Measurements from ENCODE around the gene TMEM120B. TPM values are rescaled to one million over a fixed set of nuclear protein-coding genes. Genes with fewer than 3 reads are reported as not detected.

Gene TMEM120B
- total and polyA plus RNA-seq, 2 experiments from 2014 or later, result 4.7 to 10.7 TPM

- no peaks in the 10 kb centered on the region for H3K9me3 ChIP-seq (ENCODE audit: low read depth)
- peak overlapping the region; percentile 55 for H3K4me2 ChIP-seq (ENCODE audit: unreplicated experiment)
- H3K9ac ChIP-seq, result peak overlapping the region; percentile 82
- TF ChIP-seq EZH2 (IDR thresholded peaks at IDR 0.05; ENCODE audit: insufficient read depth, poor library complexity, severe bottlenecking), result no peak
- TF ChIP-seq EZH2phosphoT487 (IDR thresholded peaks at IDR 0.05; ENCODE audit: insufficient read depth, low read depth), result no peak
- H3F3A ChIP-seq (ENCODE audit: insufficient read depth), result peaks cover 25% of the 10 kb centered on the region
- H3K9me2 ChIP-seq (ENCODE audit: insufficient read depth), result no peaks in the 10 kb centered on the region
- peaks cover 31% of the 10 kb centered on the region for H3K4me1 ChIP-seq (ENCODE audit: insufficient read depth)
- in situ Hi-C loops (cut with MboI), result no loop called here
- DNase-seq, result peak; percentile 82
- H3K4me3 ChIP-seq, result peak overlapping the region; percentile 40
- H4K20me1 ChIP-seq (ENCODE audit: insufficient read depth), result no peaks in the 10 kb centered on the region
- H3K36me3 ChIP-seq (ENCODE audit: low read depth), result no peaks in the 10 kb centered on the region
- peaks cover 38% of the 10 kb centered on the region for H3K79me2 ChIP-seq (ENCODE audit: insufficient read depth)
- peak overlapping the region; percentile 86 for H3K27ac ChIP-seq
- WGBS, 2 experiments (ENCODE audit: low coverage in 1 of 2, low lambda C conversion rate in 2 of 2, missing lambda C conversion rate in 2 of 2), result 32 to 40% methylated on average over 14 to 15 of the region's 15 CpGs
- H2AFZ ChIP-seq, result peak overlapping the region; percentile 24; the same call in 1 of the 2 replicates
- H3K27me3 ChIP-seq (replicated peaks; ENCODE audit: insufficient read depth), result no peaks in the 10 kb centered on the region
Measured at GRCh38 chr12:121795034-121795968, 82.7 kb downstream of the TMEM120B start.

GRCh38 chr12:121796855-121797751 is 84.6 kb downstream of the TMEM120B start:
- Histone ChIP-seq H3K9me2 (ENCODE audit: insufficient read depth) (no peaks in the 10 kb centered on the region), H2AFZ (no peak overlapping the region), H3K4me3 (peak overlapping the region; percentile 80), H3K4me2 (ENCODE audit: unreplicated experiment) (peak overlapping the region; percentile 74), H3K27me3 (replicated peaks; ENCODE audit: insufficient read depth) (no peaks in the 10 kb centered on the region), H3F3A (ENCODE audit: insufficient read depth) (peaks cover 36% of the 10 kb centered on the region), H3K36me3 (ENCODE audit: low read depth) (no peaks in the 10 kb centered on the region), H3K27ac (peak overlapping the region; percentile 99), H3K9ac (peak overlapping the region; percentile 99), H3K79me2 (ENCODE audit: insufficient read depth) (peaks cover 50% of the 10 kb centered on the region), H4K20me1 (ENCODE audit: insufficient read depth) (no peaks in the 10 kb centered on the region), H3K9me3 (ENCODE audit: low read depth) (no peaks in the 10 kb centered on the region), H3K4me1 (ENCODE audit: insufficient read depth) (peaks cover 38% of the 10 kb centered on the region)
- peak; percentile 96 for DNase-seq
- no peak for TF ChIP-seq EZH2 (IDR thresholded peaks at IDR 0.05; ENCODE audit: insufficient read depth, poor library complexity, severe bottlenecking)
- TF ChIP-seq EZH2phosphoT487 (IDR thresholded peaks at IDR 0.05; ENCODE audit: insufficient read depth, low read depth), result no peak
- WGBS, 2 experiments (ENCODE audit: low coverage in 1 of 2, low lambda C conversion rate in 2 of 2, missing lambda C conversion rate in 2 of 2), result 6 to 8% methylated on average over 37 to 39 of the region's 39 CpGs
- in situ Hi-C loops (cut with MboI), result no loop called here

- no peaks in the 10 kb centered on the region for H3K27me3 ChIP-seq (replicated peaks; ENCODE audit: insufficient read depth)
- H3K4me2 ChIP-seq (ENCODE audit: unreplicated experiment), result peak overlapping the region; percentile 74
- H3K9me2 ChIP-seq (ENCODE audit: insufficient read depth), result no peaks in the 10 kb centered on the region
- no peaks in the 10 kb centered on the region for H4K20me1 ChIP-seq (ENCODE audit: insufficient read depth)
- H3K9me3 ChIP-seq (ENCODE audit: low read depth), result no peaks in the 10 kb centered on the region
- peak overlapping the region; percentile 99 for H3K27ac ChIP-seq
- H3F3A ChIP-seq (ENCODE audit: insufficient read depth), result peaks cover 42% of the 10 kb centered on the region
- H3K4me1 ChIP-seq (ENCODE audit: insufficient read depth), result peaks cover 43% of the 10 kb centered on the region
- WGBS, 2 experiments (ENCODE audit: low coverage in 1 of 2, low lambda C conversion rate in 2 of 2, missing lambda C conversion rate in 2 of 2), result 41 to 44% methylated on average over 17 to 19 of the region's 19 CpGs
- no peak for TF ChIP-seq EZH2phosphoT487 (IDR thresholded peaks at IDR 0.05; ENCODE audit: insufficient read depth, low read depth)
- H3K9ac ChIP-seq, result peak overlapping the region; percentile 99
- peak overlapping the region; percentile 80 for H3K4me3 ChIP-seq
- H3K36me3 ChIP-seq (ENCODE audit: low read depth), result no peaks in the 10 kb centered on the region
- H2AFZ ChIP-seq, result no peak overlapping the region
- peaks cover 56% of the 10 kb centered on the region for H3K79me2 ChIP-seq (ENCODE audit: insufficient read depth)
- in situ Hi-C loops (cut with MboI), result no loop called here
- peak; percentile 37 for DNase-seq
Measured at GRCh38 chr12:121797937-121798786, 85.6 kb downstream of the TMEM120B start.
